HL-60 (cell line): ENCODE data around the gene TANGO6.

Experiments used
- DNase-seq, 2 experiments: peaks; one replicate each; pipeline ENCODE4 v3.0.0-alpha.2; 2010 to 2020; ENCODE audit warnings: low read depth in 1 of 2, low spot score in 1 of 2
- H3K27ac ChIP-seq: fragments of 250-450 bp; sonication (Bioruptor Pico); replicated peaks from 2 replicates; pipeline ENCODE4 v1.5.1; 2020; ENCODE audit warnings: mild to moderate bottlenecking, moderate library complexity
- H3K27me3 ChIP-seq: fragments of 250-450 bp; sonication (Bioruptor Pico); 2 replicates; pipeline ENCODE4 v1.5.1; 2021; ENCODE audit warnings: mild to moderate bottlenecking, moderate library complexity; ENCODE audit not compliant: insufficient read depth, poor library complexity, severe bottlenecking
- H3K4me3 ChIP-seq: replicated peaks from 2 replicates; pipeline ENCODE4 v1.5.1; 2011; ENCODE audit warnings: mild to moderate bottlenecking, control low read depth, low read length; ENCODE audit not compliant: insufficient read depth
- GABPA ChIP-seq: IDR thresholded peaks from 2 replicates; pipeline ENCODE4 v1.6.1; 2012; ENCODE audit warnings: low read depth
- POLR2AphosphoS5 ChIP-seq: IDR thresholded peaks from 2 replicates; pipeline ENCODE4 v1.6.1; 2012; ENCODE audit warnings: low read depth
- SPI1 ChIP-seq: IDR thresholded peaks from 2 replicates; pipeline ENCODE4 v1.6.1; 2012; ENCODE audit warnings: low read depth, mild to moderate bottlenecking, borderline replicate concordance
- TF ChIP-seq, protein P1 (sequence below): IDR thresholded peaks from 2 replicates; pipeline ENCODE4 v1.6.1; 2012; ENCODE audit warnings: low read depth; ENCODE audit not compliant: insufficient replicate concordance
- TF ChIP-seq, protein P2 (sequence below): IDR thresholded peaks from one replicate; pipeline ENCODE4 v1.5.1; 2011; ENCODE audit warnings: low read length, control low read depth, inconsistent platforms; ENCODE audit not compliant: insufficient read depth

The TANGO6 gene

DNA sequence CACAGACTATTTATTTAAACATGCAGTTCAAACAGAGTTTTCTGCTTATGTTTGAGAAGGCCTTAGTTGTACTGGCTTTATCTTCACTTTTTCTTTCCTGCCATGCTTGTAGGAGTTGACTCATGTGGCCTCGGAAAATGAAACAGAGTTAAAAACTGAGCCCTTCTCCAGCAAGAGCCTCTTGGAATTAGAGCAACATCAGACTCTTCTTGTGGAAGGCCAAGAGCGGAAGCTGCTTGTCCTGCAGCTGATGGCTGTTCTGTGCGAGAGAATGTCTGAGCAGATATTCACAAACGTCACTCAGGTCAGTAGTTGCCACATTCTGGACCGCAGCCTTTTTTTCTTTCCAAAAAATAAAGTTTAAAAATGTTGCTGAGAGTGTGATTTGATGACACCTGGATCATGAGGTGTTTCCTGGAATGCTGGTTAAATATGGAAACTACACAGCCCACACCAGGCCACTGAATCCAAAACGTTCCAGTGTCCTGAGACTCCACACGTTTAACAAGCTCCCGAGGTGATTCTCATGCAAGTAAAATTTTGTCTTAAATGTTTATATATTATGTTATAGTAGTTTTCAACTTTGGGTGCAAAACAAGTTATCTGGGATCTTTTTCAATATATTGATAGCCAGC is 65.9 kb downstream of the TANGO6 start:
- H3K27ac ChIP-seq, result no peak overlapping the region
- H3K27me3 ChIP-seq, result no peaks in the 10 kb centered on the region
- no peak overlapping the region for H3K4me3 ChIP-seq
- TF ChIP-seq GABPA, result no peak
- DNase-seq, result no peak

DNA sequence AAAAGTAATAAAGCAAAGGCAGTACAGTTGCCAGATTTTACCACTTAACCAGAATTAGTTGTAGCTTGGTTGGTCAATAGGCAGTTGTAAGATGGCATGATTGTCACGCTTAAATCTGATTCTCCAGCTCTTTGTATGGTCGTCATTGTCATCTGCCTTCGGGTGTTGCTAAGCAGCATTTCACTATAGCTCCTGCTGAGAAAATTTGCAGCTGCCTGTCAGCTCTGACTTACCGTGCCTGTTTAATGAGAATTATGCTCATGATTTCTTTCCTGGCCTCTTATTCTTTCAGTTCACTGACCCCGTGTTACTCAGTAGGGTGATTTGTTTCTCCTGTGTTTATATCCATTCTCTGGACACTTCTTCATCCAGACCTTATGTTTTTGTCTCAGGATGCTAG is 66.7 kb downstream of the TANGO6 start:
- DNase-seq, result no peak
- H3K27me3 ChIP-seq, result no peaks in the 10 kb centered on the region
- TF ChIP-seq GABPA, result no peak
- TF ChIP-seq, protein P1, sequence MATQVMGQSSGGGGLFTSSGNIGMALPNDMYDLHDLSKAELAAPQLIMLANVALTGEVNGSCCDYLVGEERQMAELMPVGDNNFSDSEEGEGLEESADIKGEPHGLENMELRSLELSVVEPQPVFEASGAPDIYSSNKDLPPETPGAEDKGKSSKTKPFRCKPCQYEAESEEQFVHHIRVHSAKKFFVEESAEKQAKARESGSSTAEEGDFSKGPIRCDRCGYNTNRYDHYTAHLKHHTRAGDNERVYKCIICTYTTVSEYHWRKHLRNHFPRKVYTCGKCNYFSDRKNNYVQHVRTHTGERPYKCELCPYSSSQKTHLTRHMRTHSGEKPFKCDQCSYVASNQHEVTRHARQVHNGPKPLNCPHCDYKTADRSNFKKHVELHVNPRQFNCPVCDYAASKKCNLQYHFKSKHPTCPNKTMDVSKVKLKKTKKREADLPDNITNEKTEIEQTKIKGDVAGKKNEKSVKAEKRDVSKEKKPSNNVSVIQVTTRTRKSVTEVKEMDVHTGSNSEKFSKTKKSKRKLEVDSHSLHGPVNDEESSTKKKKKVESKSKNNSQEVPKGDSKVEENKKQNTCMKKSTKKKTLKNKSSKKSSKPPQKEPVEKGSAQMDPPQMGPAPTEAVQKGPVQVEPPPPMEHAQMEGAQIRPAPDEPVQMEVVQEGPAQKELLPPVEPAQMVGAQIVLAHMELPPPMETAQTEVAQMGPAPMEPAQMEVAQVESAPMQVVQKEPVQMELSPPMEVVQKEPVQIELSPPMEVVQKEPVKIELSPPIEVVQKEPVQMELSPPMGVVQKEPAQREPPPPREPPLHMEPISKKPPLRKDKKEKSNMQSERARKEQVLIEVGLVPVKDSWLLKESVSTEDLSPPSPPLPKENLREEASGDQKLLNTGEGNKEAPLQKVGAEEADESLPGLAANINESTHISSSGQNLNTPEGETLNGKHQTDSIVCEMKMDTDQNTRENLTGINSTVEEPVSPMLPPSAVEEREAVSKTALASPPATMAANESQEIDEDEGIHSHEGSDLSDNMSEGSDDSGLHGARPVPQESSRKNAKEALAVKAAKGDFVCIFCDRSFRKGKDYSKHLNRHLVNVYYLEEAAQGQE, result no peak
- TF ChIP-seq SPI1, result no peak
- TF ChIP-seq POLR2AphosphoS5, result no peak
- TF ChIP-seq, protein P2, sequence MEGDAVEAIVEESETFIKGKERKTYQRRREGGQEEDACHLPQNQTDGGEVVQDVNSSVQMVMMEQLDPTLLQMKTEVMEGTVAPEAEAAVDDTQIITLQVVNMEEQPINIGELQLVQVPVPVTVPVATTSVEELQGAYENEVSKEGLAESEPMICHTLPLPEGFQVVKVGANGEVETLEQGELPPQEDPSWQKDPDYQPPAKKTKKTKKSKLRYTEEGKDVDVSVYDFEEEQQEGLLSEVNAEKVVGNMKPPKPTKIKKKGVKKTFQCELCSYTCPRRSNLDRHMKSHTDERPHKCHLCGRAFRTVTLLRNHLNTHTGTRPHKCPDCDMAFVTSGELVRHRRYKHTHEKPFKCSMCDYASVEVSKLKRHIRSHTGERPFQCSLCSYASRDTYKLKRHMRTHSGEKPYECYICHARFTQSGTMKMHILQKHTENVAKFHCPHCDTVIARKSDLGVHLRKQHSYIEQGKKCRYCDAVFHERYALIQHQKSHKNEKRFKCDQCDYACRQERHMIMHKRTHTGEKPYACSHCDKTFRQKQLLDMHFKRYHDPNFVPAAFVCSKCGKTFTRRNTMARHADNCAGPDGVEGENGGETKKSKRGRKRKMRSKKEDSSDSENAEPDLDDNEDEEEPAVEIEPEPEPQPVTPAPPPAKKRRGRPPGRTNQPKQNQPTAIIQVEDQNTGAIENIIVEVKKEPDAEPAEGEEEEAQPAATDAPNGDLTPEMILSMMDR, result no peak
- no peak overlapping the region for H3K4me3 ChIP-seq
- no peak overlapping the region for H3K27ac ChIP-seq

DNA sequence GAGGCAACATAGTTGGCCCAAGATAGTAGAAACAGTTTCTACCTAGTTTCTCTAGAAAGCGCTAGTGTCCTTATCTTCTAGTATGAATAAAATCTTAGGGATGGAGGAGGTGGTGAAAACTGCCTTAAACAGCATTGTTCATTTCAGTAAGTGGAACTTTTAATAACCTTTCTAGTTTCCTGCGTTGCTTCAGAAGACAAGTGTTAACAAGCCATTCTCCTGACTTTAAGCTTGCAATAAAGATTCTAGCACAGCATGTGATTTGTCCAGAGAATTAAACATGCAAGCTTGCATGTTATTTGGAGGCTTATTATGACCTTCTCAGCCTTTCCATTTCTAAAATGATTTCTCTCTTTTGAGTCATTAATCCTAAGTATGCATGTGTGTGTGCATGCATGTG is 72.3 kb downstream of the TANGO6 start:
- Histone ChIP-seq H3K27me3 (no peaks in the 10 kb centered on the region), H3K4me3 (no peak overlapping the region), H3K27ac (no peak overlapping the region)
- no peak for TF ChIP-seq SPI1
- no peak for DNase-seq

DNA sequence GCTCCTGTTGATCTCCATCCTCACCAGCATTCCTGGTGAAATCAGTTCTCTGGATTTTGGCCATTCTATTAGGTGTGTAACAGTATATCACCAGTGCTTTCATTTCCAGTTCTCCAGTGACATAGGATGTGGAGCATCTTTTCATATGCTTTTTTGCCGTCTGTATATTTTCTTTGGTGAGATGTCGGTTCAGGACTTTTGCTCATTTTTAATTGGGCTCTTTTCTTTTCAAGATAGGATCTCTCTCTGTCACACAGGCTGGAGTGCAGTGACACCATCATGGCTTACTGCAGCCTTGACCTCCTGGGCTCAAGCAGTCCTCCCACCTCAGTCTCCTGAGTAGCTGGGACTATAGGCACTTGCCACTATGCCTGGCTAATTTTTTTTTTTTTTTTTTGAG is 74.2 kb downstream of the TANGO6 start:
- no peak for DNase-seq
- H3K27me3 ChIP-seq, result no peaks in the 10 kb centered on the region
- TF ChIP-seq, protein P2, result no peak
- TF ChIP-seq SPI1 (no peak), POLR2AphosphoS5 (no peak), GABPA (no peak)
- TF ChIP-seq, protein P1, result no peak
- no peak overlapping the region for H3K4me3 ChIP-seq
- no peak overlapping the region for H3K27ac ChIP-seq

DNA sequence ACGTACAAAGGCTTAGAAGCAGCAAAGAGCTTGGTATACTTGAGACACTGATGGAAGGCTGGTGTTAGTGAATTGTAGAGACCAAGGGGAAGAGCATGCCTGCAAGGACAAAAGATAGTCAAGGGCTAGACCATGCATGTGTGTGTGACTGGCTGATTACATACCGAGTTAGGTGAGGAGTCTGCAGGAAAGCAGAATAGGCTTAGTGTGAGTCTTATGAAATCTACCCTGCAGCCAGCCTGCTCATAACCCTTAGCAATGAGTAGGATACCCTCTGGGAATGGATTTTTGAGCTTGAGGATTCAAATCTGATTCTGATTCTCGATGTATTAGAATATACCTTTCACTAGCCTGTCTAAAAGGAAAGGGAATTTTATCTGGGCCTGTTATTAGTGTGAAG is 77.0 kb downstream of the TANGO6 start:
- DNase-seq, result no peak
- H3K4me3 ChIP-seq, result no peak overlapping the region

More for the DNA sequence above, 77.0 kb downstream of the TANGO6 start:
- Histone ChIP-seq H3K27me3 (no peaks in the 10 kb centered on the region), H3K27ac (no peak overlapping the region)
- TF ChIP-seq, protein P2, result no peak
